WI38 (cell line): Measurements from ENCODE around the gene ARG2.
A peak's percentile ranks its signal among the peaks of the same experiment; 100 is the strongest.
"Not testable (repeated sequence)": the region's sequence is repeated elsewhere in the genome, so short reads cannot be mapped to it uniquely, and the experiment has no call there.

Experiments used
- H3K4me3 ChIP-seq: 2 replicates; pipeline ENCODE4 v1.5.1; 2011; ENCODE audit warnings: low read depth, mild to moderate bottlenecking, control low read depth, low read length
- TF ChIP-seq, protein P1 (sequence below): IDR thresholded peaks from 2 replicates; pipeline ENCODE4 v1.5.1; 2012; ENCODE audit warnings: low read depth, mild to moderate bottlenecking, control low read depth, low read length

ARG2 gene

DNA sequence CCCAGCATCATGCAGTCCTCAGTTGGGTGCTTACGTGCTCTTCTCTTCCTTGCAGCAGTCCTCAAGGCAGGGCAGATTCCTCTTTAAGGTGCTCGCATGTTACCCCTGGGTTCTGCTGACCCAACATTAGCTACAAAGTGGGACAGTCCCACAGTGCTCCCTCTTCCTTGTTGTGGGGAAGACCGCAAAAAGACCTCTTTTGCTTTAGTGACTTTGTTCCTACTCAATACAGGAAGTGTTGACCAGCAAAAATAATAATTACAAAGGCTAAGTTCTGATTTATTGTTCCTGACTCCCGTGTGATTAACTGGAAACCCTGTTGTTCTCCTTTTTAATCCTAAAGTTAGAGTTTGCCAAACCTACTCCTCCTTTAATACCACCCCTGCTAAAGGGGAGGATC, 33.4 kb upstream of the ARG2 start:
- TF ChIP-seq, protein P1, sequence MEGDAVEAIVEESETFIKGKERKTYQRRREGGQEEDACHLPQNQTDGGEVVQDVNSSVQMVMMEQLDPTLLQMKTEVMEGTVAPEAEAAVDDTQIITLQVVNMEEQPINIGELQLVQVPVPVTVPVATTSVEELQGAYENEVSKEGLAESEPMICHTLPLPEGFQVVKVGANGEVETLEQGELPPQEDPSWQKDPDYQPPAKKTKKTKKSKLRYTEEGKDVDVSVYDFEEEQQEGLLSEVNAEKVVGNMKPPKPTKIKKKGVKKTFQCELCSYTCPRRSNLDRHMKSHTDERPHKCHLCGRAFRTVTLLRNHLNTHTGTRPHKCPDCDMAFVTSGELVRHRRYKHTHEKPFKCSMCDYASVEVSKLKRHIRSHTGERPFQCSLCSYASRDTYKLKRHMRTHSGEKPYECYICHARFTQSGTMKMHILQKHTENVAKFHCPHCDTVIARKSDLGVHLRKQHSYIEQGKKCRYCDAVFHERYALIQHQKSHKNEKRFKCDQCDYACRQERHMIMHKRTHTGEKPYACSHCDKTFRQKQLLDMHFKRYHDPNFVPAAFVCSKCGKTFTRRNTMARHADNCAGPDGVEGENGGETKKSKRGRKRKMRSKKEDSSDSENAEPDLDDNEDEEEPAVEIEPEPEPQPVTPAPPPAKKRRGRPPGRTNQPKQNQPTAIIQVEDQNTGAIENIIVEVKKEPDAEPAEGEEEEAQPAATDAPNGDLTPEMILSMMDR, result no peak
- no peak overlapping the region for H3K4me3 ChIP-seq

DNA sequence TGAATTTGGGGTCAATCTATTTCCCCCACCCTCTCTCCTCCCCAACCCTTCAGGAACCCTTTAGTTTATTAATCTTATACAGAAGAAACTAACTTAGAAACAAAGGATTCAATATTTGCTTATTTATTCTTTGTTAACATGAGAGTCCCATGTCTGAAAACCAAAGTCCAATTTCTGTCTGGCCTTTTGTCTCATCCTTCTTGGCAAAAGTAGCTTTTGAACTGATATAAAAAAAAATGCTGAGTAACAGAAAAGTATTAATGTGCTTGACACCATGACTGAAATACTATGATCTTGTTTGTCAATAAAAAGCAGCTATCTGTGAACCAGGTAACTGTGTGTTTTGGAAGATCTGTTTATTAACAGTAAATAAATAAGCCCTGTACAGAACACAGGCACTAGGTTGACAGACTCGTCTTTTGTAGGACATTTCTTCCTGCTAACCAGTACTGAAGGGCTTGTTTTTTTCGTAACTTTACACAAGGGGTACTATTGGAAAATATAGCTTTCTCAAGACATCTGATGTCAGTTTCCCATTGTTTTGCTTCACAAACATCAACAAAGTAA, 30.4 kb upstream of the ARG2 start:
- TF ChIP-seq, protein P1, result no peak

DNA sequence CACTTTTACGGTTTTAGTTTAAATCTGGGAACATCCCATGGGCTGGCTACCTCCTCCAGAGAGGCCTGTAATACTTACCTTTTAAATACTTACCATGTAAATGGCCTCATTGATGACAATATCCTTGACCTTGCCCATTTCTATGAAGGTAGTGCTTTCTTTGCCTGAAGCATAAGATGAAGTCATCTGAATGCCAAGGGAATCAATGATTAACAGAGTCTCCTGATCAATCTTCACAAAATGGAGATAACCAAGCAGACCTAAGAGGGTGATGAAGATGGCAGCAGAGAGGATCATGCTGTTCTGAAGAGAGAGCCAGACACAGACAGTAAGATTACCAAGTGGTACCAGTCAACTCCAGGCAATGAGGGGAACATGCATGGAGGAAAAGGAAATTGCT, 26.1 kb upstream of the ARG2 start:
- H3K4me3 ChIP-seq, result not testable (repeated sequence)

More for the DNA sequence above, 30.4 kb upstream of the ARG2 start:
- H3K4me3 ChIP-seq, result no peak overlapping the region

DNA sequence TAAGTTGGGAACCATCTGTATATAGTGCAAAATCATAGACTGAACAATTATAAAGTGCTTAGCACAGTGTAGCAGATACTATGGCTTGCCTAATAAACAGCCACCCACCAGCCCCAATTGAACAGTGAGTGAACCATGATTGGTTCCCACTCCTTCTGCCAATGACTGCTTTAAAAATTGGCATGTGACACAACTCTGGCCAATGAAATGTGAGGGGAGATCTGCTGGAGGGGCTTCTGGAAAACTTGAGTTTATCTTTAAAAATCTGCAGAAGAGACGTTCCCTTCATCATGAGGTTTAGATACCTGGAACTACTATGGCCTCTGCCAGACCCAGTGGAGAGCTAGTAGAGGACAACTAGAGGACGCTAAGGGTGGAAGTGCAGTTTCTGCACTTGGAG, 24.3 kb upstream of the ARG2 start:
- TF ChIP-seq, protein P1, result no peak
- H3K4me3 ChIP-seq, result no peak overlapping the region

DNA sequence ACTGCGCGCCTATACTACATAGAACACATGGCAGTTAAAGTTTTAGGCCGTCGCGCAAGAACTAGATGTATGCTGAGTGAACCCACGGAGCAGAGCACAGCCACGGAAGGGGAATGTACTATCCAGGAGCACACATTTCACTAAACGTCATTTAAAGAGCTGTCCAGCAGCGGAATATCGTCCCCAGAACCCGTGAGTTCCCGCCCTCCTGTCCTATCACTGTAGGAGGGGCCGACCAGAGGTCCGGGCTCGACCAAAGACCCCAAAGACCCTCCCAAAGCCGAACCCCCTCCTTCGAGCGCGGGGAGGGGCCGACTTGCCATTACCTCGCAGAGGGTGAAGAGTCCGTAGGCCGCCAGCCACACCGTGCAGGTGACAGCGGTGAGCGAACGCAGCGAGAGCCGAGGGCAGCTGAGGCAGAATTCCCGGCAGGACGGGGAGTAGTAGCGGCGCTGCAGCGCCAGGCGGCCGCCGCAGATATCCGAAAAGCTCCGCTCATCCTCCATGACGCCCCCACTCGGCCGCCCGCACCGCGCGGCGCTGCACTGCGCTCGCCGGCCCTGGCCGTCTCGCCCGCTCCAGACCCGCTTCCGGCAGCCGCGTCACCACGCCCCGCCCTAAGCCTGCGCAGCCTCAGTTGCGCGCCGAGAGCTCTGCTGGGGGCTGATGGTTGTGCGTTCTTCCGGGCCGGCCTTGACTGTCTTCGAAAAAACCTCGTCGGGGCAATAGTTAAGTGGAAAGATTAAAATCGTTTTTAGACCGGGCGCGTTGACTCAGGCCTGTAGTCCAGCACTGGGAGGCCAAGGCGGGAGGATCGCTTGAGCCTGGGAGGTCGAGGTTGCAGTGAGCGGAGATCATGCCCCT, 19.8 kb upstream of the ARG2 start, which contains the start of gene PIGH:
TSS of gene PIGH (minus strand) at position 571 of the 864 bp plus-strand sequence. CDS start at position 506, 65 bp downstream.
- peak within 1 kb of the TSS; percentile 85 for H3K4me3 ChIP-seq
- TF ChIP-seq, protein P1, result peak; percentile 46

DNA sequence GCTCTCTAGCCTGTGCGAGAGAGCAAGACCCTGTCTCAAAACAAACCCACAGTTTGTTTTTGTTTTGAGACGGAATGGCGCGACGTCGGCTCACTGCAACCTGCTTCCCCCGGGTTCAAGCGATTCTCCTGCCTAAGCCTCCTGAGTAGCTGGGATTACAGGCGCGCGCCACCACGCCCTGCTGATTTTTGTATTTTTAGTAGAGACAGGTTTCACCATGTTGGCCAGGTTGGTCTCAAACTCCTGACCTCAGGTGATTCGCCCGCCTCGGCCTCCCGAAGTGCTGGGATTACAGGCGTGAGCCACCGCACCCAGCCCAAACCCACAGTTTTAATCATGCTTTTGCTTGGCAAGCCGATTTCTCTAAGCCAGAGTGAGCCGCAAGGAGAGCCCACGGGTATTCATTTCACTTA, 19.2 kb upstream of the ARG2 start:
- peak overlapping the region; percentile 85 for H3K4me3 ChIP-seq

DNA sequence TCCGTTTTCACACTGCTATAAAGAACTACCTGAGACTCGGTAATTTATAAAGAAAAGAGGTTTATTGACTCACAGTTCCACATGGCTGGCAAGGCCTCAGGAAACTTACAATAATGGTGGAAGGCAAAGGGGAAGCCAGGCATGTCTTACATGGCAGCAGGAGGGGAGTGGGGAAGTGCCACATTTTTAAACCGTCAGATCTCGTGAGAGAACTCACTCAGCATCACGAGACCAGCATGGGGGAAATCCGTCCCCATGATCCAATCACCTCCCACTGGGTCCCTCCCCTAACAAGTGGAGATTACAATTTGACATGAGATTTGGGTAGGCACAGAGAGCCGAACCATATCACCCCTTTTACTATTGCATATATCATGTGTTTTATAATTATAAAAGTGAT, 17.6 kb upstream of the ARG2 start:
- TF ChIP-seq, protein P1, result no peak
- no peak overlapping the region for H3K4me3 ChIP-seq

DNA sequence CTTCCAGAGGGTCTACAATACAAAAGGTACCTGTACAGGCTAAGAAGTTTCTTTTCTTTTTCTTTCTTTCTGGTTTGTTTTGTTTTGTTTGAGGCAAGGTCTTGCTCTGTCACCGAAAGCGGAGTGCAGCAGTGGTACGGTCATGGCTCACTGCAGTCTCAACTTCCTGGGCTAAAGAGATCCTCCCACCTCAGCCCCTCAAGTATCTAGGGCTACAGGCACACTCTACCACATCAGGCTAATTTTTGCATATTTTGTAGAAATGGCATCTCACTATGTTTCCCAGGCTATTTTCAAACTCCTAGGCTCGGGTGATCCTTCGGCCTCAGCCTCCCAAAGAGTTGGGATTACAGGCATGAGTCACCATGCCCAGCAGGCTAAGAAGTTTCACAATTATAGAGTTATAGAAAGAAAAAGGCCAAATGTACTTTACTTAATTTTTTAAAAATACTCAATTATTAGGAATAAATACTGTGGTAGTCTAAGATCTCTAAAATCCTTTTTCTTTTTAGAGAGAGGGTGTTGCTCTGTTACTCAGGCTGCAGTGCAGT, 16.6 kb upstream of the ARG2 start:
- no peak overlapping the region for H3K4me3 ChIP-seq

More for the DNA sequence above, 16.6 kb upstream of the ARG2 start:
- TF ChIP-seq, protein P1, result no peak
